HepG2 (cell line): ENCODE data around the gene BRINP1. TPM values are rescaled to one million over a fixed set of nuclear protein-coding genes. Genes with fewer than 3 reads are reported as not detected.

ENCODE experiments used
- ATAC-seq: fragments of 200-7000 bp; cut with Tn5 transposase; 3 replicates; pipeline ENCODE4 v1.9.1; 2020; ENCODE audit warnings: mild to moderate bottlenecking, moderate library complexity
- BruUV-seq: library from RNA; stranded (reverse); fragments of 400-500 nt; replicated peaks from 2 replicates; lab custom pipeline; 2021; lab: Mats Ljungman, UMichigan
- CTCF ChIA-PET: fragments of 300-600 bp; formaldehyde crosslinking; extraction: SDS; loops from one replicate; lab custom pipeline; 2021; ENCODE audit warnings: low total read pairs, inconsistent platforms, low intra/inter-chr PET ratio; lab: Yijun Ruan, JAX
- POLR2A ChIA-PET: fragments of 350-600 bp; sonication (Branson Sonifier 250); formaldehyde crosslinking; loops from one replicate; lab custom pipeline; 2020; ENCODE audit warnings: antibody characterized with exemption, inconsistent platforms; lab: Yijun Ruan, JAX
- DNase-seq: peaks from one replicate; pipeline ENCODE4 v3.0.0-alpha.2; 2015; ENCODE audit warnings: low spot score
- FAIRE-seq: peaks from 3 replicates; lab custom pipeline; 2011; peaks lifted over from hg19 to GRCh38; lab: Jason Lieb, UNC
- H2AFZ ChIP-seq: one replicate; pipeline ENCODE4 v1.6.1; 2011; ENCODE audit warnings: low read length, inconsistent platforms
- H3K27ac ChIP-seq: fragments of 300-600 bp; 3 replicates; pipeline ENCODE4 v1.8.0; 2011; ENCODE audit warnings: mixed run types, mild to moderate bottlenecking, mixed read lengths, low read length, inconsistent platforms; ENCODE audit not compliant: insufficient read depth; ENCODE audit errors: extremely low read length
- H3K27me3 ChIP-seq, 2 experiments: fragments of 200-600 bp in 1 of 2; 2 replicates in 1 of 2; 3 replicates in 1 of 2; pipeline versions ENCODE4 v1.6.0 to v1.8.0; 2011; ENCODE audit warnings: low read length in 2 of 2, mild to moderate bottlenecking in 2 of 2, moderate library complexity in 2 of 2, inconsistent platforms in 1 of 2; ENCODE audit not compliant: insufficient read depth in 2 of 2, control insufficient read depth in 1 of 2
- H3K36me3 ChIP-seq, 2 experiments: fragments of 200-600 bp in 1 of 2; replicated peaks in 1 of 2; 2 replicates in 1 of 2; 3 replicates in 1 of 2; pipeline versions ENCODE4 v1.5.1 to v1.8.0; 2011; ENCODE audit warnings: low read length in 2 of 2, inconsistent platforms in 1 of 2; ENCODE audit not compliant: insufficient read depth in 2 of 2, control insufficient read depth in 1 of 2
- H3K4me1 ChIP-seq: 2 replicates; pipeline ENCODE4 v1.5.1; 2012; ENCODE audit warnings: low read length, inconsistent platforms; ENCODE audit not compliant: insufficient read depth
- H3K4me2 ChIP-seq: 2 replicates; pipeline ENCODE4 v1.6.0; 2011; ENCODE audit warnings: low read depth, low read length, inconsistent platforms
- H3K4me3 ChIP-seq, 3 experiments: fragments of 200-600 bp in 1 of 3; sonication (generic), shearing (Covaris generic) in 1 of 3; replicated peaks in 1 of 3; 2 replicates each; pipeline ENCODE4 v1.5.1; 2011 to 2016; ENCODE audit warnings: low read length in 3 of 3, inconsistent platforms in 2 of 3, low read depth in 2 of 3, mild to moderate bottlenecking in 2 of 3, control low read depth in 1 of 3, mixed read lengths in 1 of 3; ENCODE audit not compliant: insufficient read depth in 1 of 3
- H3K79me2 ChIP-seq: one replicate; pipeline ENCODE4 v1.6.1; 2011; ENCODE audit warnings: low read length, inconsistent platforms; ENCODE audit not compliant: insufficient read depth
- H3K9ac ChIP-seq: 2 replicates; pipeline ENCODE4 v1.6.0; 2011; ENCODE audit warnings: mild to moderate bottlenecking, low read depth, low read length, inconsistent platforms; ENCODE audit not compliant: insufficient read depth
- H3K9me3 ChIP-seq: 2 replicates; pipeline ENCODE4 v1.5.1; 2012; ENCODE audit warnings: mild to moderate bottlenecking, low read length
- H4K20me1 ChIP-seq: 2 replicates; pipeline ENCODE4 v1.6.0; 2011; ENCODE audit warnings: inconsistent platforms, mild to moderate bottlenecking, low read length, moderate library complexity; ENCODE audit not compliant: insufficient read depth
- AKAP8 ChIP-seq: sonication (generic); formaldehyde crosslinking; IDR thresholded peaks from 2 replicates; pipeline ENCODE4 v1.5.1; 2020; ENCODE audit warnings: mild to moderate bottlenecking, missing genetic modification reagents
- ATF7 ChIP-seq, 2 experiments: fragments of 450-650 bp in 1 of 2; sonication (generic) in 1 of 2; formaldehyde crosslinking in 1 of 2; IDR thresholded peaks; 2 replicates each; pipeline versions ENCODE4 v1.4.0 to v1.6.1; 2016 to 2020; ENCODE audit warnings: antibody characterized with exemption in 1 of 2, mild to moderate bottlenecking in 1 of 2, missing genetic modification reagents in 1 of 2
- CREB1 ChIP-seq, 2 experiments: fragments of 450-650 bp in 1 of 2; IDR thresholded peaks; 2 replicates each; pipeline ENCODE4 v1.6.1; 2016 to 2017; ENCODE audit warnings: control low read depth in 1 of 2, mild to moderate bottlenecking in 1 of 2, missing compliant biosample characterization in 1 of 2, missing genetic modification characterization in 1 of 2
- ETV6 ChIP-seq: sonication (generic); formaldehyde crosslinking; conservative IDR thresholded peaks from 2 replicates; pipeline ENCODE4 v1.4.0; 2020; ENCODE audit warnings: missing genetic modification reagents
- FOXK1 ChIP-seq: sonication (generic); formaldehyde crosslinking; IDR thresholded peaks from 2 replicates; pipeline ENCODE4 v1.4.0; 2020; ENCODE audit warnings: low read depth, missing genetic modification reagents, borderline replicate concordance
- IRF2 ChIP-seq: IDR thresholded peaks from 2 replicates; pipeline ENCODE4 v1.6.1; 2018; ENCODE audit warnings: missing genetic modification reagents, missing compliant biosample characterization
- MIER2 ChIP-seq: IDR thresholded peaks from 2 replicates; pipeline ENCODE4 v1.6.1; 2016; ENCODE audit warnings: missing biosample characterization, missing genetic modification reagents
- RAD21 ChIP-seq: fragments of 450-650 bp; formaldehyde crosslinking; IDR thresholded peaks from 2 replicates; pipeline ENCODE4 v1.5.0; 2020; ENCODE audit warnings: mild to moderate bottlenecking
- SCMH1 ChIP-seq: sonication (generic); formaldehyde crosslinking; IDR thresholded peaks from 2 replicates; pipeline ENCODE4 v1.9.0; 2021; ENCODE audit warnings: missing genetic modification reagents, mild to moderate bottlenecking, borderline replicate concordance
- SETDB1 ChIP-seq: sonication (generic); formaldehyde crosslinking; IDR thresholded peaks from 2 replicates; pipeline ENCODE4 v1.5.1; 2020; ENCODE audit warnings: missing genetic modification reagents, mild to moderate bottlenecking, borderline replicate concordance
- SPEN ChIP-seq: sonication (generic); formaldehyde crosslinking; IDR thresholded peaks from 2 replicates; pipeline ENCODE4 v1.5.1; 2020; ENCODE audit warnings: low read depth, mild to moderate bottlenecking, missing genetic modification reagents
- TP53 ChIP-seq: sonication (generic); formaldehyde crosslinking; conservative IDR thresholded peaks from 2 replicates; pipeline ENCODE4 v1.4.0; 2020; ENCODE audit warnings: missing genetic modification reagents
- ZNF136 ChIP-seq: sonication (generic); formaldehyde crosslinking; IDR thresholded peaks from 2 replicates; pipeline ENCODE4 v1.8.1; 2022; ENCODE audit warnings: low read depth, mild to moderate bottlenecking, moderate library complexity, missing genetic modification reagents
- ZNF577 ChIP-seq: sonication (generic); formaldehyde crosslinking; IDR thresholded peaks from 2 replicates; pipeline ENCODE4 v1.4.0; 2020; ENCODE audit warnings: mild to moderate bottlenecking, low read depth, missing genetic modification reagents, borderline replicate concordance
- ZNF839 ChIP-seq: sonication (generic); formaldehyde crosslinking; IDR thresholded peaks from 2 replicates; pipeline ENCODE4 v1.4.0; 2020; ENCODE audit warnings: missing genetic modification reagents, mild to moderate bottlenecking, borderline replicate concordance
- WGBS: methylation state at CpG from one replicate; pipeline ENCODE4 v1.1.6; 2017; ENCODE audit warnings: low lambda C conversion rate; 5-methylcytosine and 5-hydroxymethylcytosine counted together
- in situ Hi-C: cut with HindIII; loops from 2 replicates; pipeline ENCODE4 v1.10.0; 2017; ENCODE audit warnings: low pct_unique_long_range_greater_than_20kb; ENCODE audit not compliant: extremely low pct_ligation_motif_present
- intact Hi-C: fragments of 100-400 bp; cut with micrococcal nuclease; formaldehyde crosslinking; loops from one replicate; pipeline ENCODE4 v1.10.0; 2022; ENCODE audit not compliant: unreplicated experiment
- polyA plus RNA-seq, 8 experiments: library from polyadenylated mRNA; depleted of rRNA in 3 of 8; stranded (reverse) in 7 of 8; unstranded in 1 of 8; fragments of >200 nt; fragmentation: Illumina TruSeq in 4 of 8; extraction: Trizol in 4 of 8; gene quantifications; 2 replicates each; pipeline versions ENCODE4 v1.2.1 to v1.2.3, GENCODE V29; 2011 to 2016; ENCODE audit warnings: low read depth in 4 of 8, missing spikeins in 1 of 8, mixed read lengths in 1 of 8; ENCODE audit not compliant: insufficient read depth in 1 of 8
- total RNA-seq, 5 experiments: library from RNA; depleted of rRNA; stranded (reverse); fragments of >200 nt; fragmentation: Illumina TruSeq; extraction: Trizol; gene quantifications; 2 replicates each; pipeline ENCODE4 v1.2.3, GENCODE V29; 2016; ENCODE audit warnings: low read depth in 1 of 5
- TF ChIP-seq, protein P1 (sequence below): sonication (generic); formaldehyde crosslinking; IDR thresholded peaks from 2 replicates; pipeline ENCODE4 v1.8.0; 2023; ENCODE audit warnings: mild to moderate bottlenecking, missing genetic modification reagents
- TF ChIP-seq, protein P2 (sequence below), 2 experiments: fragments of 450-650 bp in 1 of 2; sonication (generic) in 1 of 2; formaldehyde crosslinking; IDR thresholded peaks; 2 replicates each; pipeline versions ENCODE4 v1.5.0 to v1.8.0; 2020 to 2022; ENCODE audit warnings: mild to moderate bottlenecking in 1 of 2, missing genetic modification reagents in 1 of 2

Gene BRINP1
- total and polyA plus RNA-seq, 2 of the 13 experiments (the other 11 are each of a cell fraction or from before 2014, with no cell fraction given): not detected

DNA sequence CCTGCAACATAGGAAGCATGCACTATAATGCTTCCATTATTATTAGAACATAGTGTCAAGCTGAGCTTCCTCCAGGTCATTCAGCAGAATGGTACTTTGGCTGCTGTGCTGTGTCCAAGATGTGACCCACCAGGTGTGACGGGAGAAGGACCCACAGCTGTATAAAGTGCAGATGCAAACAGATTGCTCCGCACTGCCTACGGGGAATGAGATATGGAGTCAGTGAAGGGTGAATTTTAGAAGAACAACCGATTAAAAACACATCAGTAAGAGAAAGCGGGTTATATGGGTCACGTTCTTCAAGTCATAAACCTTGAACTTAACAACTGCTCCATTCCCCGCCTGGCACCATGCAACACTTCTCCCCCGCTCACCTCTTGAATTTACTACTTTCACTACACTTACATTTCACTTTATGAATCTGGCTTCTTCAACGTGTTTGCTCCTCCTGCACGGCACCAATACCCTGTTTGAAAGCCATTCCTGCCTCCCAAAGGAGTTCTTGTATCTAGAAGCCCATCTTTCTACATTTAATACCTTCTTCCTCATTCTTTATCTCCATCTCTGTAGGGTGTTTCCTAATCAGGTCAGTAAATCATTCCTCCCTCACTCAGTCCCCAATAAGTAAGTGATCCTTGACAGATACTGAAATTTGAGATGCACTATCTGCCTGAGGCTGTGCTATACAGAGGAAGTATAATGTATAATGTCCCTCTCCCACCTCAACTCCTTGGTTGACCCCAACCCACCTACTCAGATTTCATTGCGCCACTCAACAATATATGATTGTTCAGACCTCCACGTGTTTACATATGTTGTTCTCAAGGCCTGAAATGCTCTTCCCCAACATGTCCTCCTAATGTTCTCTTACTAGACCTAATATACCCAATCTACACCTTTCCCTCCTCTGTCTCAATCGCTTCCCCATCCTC, 25.9 kb downstream of the BRINP1 start:
- DNase-seq (no peak), FAIRE-seq (no peak), ATAC-seq (no peak)
- Histone ChIP-seq H3K4me3 (no peak overlapping the region), H3K4me1 (no peaks in the 10 kb centered on the region), H3K27ac (no peak overlapping the region), H2AFZ (no peak overlapping the region), H3K4me2 (no peak overlapping the region), H3K9me3 (no peaks in the 10 kb centered on the region), H3K27me3 (no peaks in the 10 kb centered on the region), H4K20me1 (no peaks in the 10 kb centered on the region), H3K36me3 (no peaks in the 10 kb centered on the region), H3K79me2 (no peaks in the 10 kb centered on the region), H3K9ac (no peak overlapping the region)
- WGBS: 18% methylated on average over 13 of the region's 13 CpGs
- BruUV-seq: no TSS peak
- ChIA-PET POLR2A (no interaction called here), CTCF (no interaction called here)
- intact Hi-C loops: no loop called here
- in situ Hi-C loops: no loop called here
- TF ChIP-seq SCMH1 (CRISPR knock-in tag) (no peak), TP53 (CRISPR knock-in tag) (no peak), ETV6 (CRISPR knock-in tag) (no peak), MIER2 (no peak), CREB1 (IDR thresholded peaks at IDR 0.05) (no peak), CREB1 (CRISPR knock-in tag; IDR thresholded peaks at IDR 0.05) (no peak), ZNF136 (no peak), ATF7 (IDR thresholded peaks at IDR 0.05) (no peak), ATF7 (CRISPR knock-in tag; IDR thresholded peaks at IDR 0.05) (no peak)

DNA sequence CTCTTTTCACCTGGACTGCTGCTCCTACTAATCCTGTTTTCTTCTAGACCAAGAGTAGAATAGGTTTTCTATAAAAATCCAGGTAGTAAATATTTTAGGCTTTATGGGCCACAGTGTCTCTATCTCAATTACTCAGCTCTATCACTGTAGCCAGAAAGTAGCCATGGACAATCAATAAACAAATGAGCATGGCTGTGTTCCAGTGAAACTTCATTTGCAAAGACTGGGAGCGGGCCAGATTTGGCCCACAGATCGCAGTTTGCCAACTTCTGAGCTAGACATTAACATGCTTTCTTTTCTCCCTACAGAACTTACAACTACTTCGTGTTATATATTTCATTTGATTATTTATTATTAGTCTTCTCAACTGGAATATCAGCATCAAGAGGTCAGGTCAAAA, 30.2 kb downstream of the BRINP1 start:
- BruUV-seq: no TSS peak
- no peaks in the 10 kb centered on the region for H3K27me3 ChIP-seq
- no peak overlapping the region for H3K27ac ChIP-seq
- H3K79me2 ChIP-seq: no peaks in the 10 kb centered on the region
- no peak for ATAC-seq
- no peak overlapping the region for H3K4me3 ChIP-seq
- H3K36me3 ChIP-seq: no peaks in the 10 kb centered on the region
- intact Hi-C loops: no loop called here
- 5% methylated on average over 3 of the region's 3 CpGs for WGBS
- H4K20me1 ChIP-seq: no peaks in the 10 kb centered on the region
- CTCF ChIA-PET: no interaction called here
- POLR2A ChIA-PET: no interaction called here
- no peak overlapping the region for H2AFZ ChIP-seq
- no peak for DNase-seq
- no peaks in the 10 kb centered on the region for H3K9me3 ChIP-seq
- no peak for FAIRE-seq
- in situ Hi-C loops: no loop called here
- no peak overlapping the region for H3K9ac ChIP-seq
- no peak overlapping the region for H3K4me2 ChIP-seq
- no peaks in the 10 kb centered on the region for H3K4me1 ChIP-seq
- no peak for TF ChIP-seq IRF2 (CRISPR knock-in tag)
- no peak for TF ChIP-seq ZNF577 (CRISPR knock-in tag)
- no peak for TF ChIP-seq ZNF839 (CRISPR knock-in tag)
- no peak for TF ChIP-seq FOXK1 (CRISPR knock-in tag)
- TF ChIP-seq AKAP8: no peak
- TF ChIP-seq RAD21 (CRISPR knock-in tag): no peak
- no peak for TF ChIP-seq SPEN
- TF ChIP-seq, protein P1, sequence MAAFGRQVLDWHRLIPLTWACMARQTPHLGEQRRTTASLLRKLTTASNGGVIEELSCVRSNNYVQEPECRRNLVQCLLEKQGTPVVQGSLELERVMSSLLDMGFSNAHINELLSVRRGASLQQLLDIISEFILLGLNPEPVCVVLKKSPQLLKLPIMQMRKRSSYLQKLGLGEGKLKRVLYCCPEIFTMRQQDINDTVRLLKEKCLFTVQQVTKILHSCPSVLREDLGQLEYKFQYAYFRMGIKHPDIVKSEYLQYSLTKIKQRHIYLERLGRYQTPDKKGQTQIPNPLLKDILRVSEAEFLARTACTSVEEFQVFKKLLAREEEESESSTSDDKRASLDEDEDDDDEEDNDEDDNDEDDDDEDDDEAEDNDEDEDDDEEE (CRISPR knock-in tag): no peak
- TF ChIP-seq, protein P2, sequence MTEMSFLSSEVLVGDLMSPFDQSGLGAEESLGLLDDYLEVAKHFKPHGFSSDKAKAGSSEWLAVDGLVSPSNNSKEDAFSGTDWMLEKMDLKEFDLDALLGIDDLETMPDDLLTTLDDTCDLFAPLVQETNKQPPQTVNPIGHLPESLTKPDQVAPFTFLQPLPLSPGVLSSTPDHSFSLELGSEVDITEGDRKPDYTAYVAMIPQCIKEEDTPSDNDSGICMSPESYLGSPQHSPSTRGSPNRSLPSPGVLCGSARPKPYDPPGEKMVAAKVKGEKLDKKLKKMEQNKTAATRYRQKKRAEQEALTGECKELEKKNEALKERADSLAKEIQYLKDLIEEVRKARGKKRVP (CRISPR knock-in tag; IDR thresholded peaks at IDR 0.05): no peak
- no peak for TF ChIP-seq SETDB1 (CRISPR knock-in tag)
